Neural cell (in vitro differentiated cells): ENCODE results near the gene ITGB3. TPM values are rescaled to one million over a fixed set of nuclear protein-coding genes. Genes with fewer than 3 reads are reported as not detected.

Source experiments
- H2AFZ ChIP-seq: fragments of 200-600, 300-800 bp; sonication (generic), shearing (Covaris generic); 2 replicates; pipeline ENCODE4 v1.6.0; 2014; ENCODE audit warnings: low read depth, mild to moderate bottlenecking, antibody characterized with exemption, low read length, moderate library complexity
- H3F3A ChIP-seq: fragments of 200-600 bp; shearing (Covaris generic); 2 replicates; pipeline ENCODE4 v1.6.1; 2016; ENCODE audit warnings: mild to moderate bottlenecking, moderate library complexity, mixed read lengths, antibody characterized with exemption, low read length; ENCODE audit not compliant: insufficient read depth, poor library complexity, severe bottlenecking
- H3K27ac ChIP-seq: fragments of 200-600, 300-800 bp; sonication (generic), shearing (Covaris generic); 2 replicates; pipeline ENCODE4 v1.5.1; 2014; ENCODE audit warnings: mild to moderate bottlenecking, low read length, moderate library complexity
- H3K27me3 ChIP-seq: fragments of 300-800, 200-600 bp; sonication (generic), shearing (Covaris generic); 2 replicates; pipeline ENCODE4 v1.6.0; 2014; ENCODE audit warnings: mild to moderate bottlenecking, low read depth, low read length, moderate library complexity; ENCODE audit not compliant: insufficient read depth
- H3K36me3 ChIP-seq: fragments of 300-800, 200-600 bp; sonication (generic), shearing (Covaris generic); 2 replicates; pipeline ENCODE4 v1.5.1; 2014; ENCODE audit warnings: mild to moderate bottlenecking, antibody characterized with exemption, low read length, moderate library complexity; ENCODE audit not compliant: insufficient read depth
- H3K4me2 ChIP-seq: fragments of 300-800, 200-600 bp; sonication (generic), shearing (Covaris generic); 2 replicates; pipeline ENCODE4 v1.6.0; 2014; ENCODE audit warnings: mild to moderate bottlenecking, low read length
- H3K4me3 ChIP-seq: fragments of 300-800, 200-600 bp; sonication (generic), shearing (Covaris generic); 2 replicates; pipeline ENCODE4 v1.5.1; 2014; ENCODE audit warnings: mild to moderate bottlenecking, low read length, moderate library complexity
- H3K79me2 ChIP-seq: fragments of 200-600 bp; shearing (Covaris generic); replicated peaks from 2 replicates; pipeline ENCODE4 v1.6.0; 2014; ENCODE audit warnings: mild to moderate bottlenecking, low read length, moderate library complexity; ENCODE audit not compliant: insufficient read depth
- H3K9ac ChIP-seq: fragments of 300-800, 200-600 bp; sonication (generic), shearing (Covaris generic); 2 replicates; pipeline ENCODE4 v1.6.1; 2016; ENCODE audit warnings: mild to moderate bottlenecking, low read length, mixed read lengths
- H3K9me2 ChIP-seq: fragments of 200-600 bp; shearing (Covaris generic); 2 replicates; pipeline ENCODE4 v1.6.1; 2016; ENCODE audit warnings: mild to moderate bottlenecking, low read length, mixed read lengths; ENCODE audit not compliant: insufficient read depth
- H3K9me3 ChIP-seq: fragments of 200-600, 300-800 bp; sonication (generic), shearing (Covaris generic); 2 replicates; pipeline ENCODE4 v1.6.1; 2016; ENCODE audit warnings: mild to moderate bottlenecking, mixed run types, low read length, moderate library complexity, mixed read lengths
- H4K20me1 ChIP-seq: fragments of 200-600 bp; shearing (Covaris generic); 2 replicates; pipeline ENCODE4 v1.6.1; 2016; ENCODE audit warnings: mild to moderate bottlenecking, mixed run types; ENCODE audit not compliant: insufficient read depth
- EP300 ChIP-seq: fragments of 450-650 bp; conservative IDR thresholded peaks from 2 replicates; pipeline ENCODE4 v1.6.1; 2014; ENCODE audit warnings: antibody characterized with exemption, mild to moderate bottlenecking, moderate library complexity; ENCODE audit not compliant: poor library complexity, severe bottlenecking
- EZH2 ChIP-seq: fragments of 200-600, 300-800 bp; shearing (Covaris generic), sonication (generic); IDR thresholded peaks from 2 replicates; pipeline ENCODE4 v1.6.1; 2014; ENCODE audit warnings: antibody characterized with exemption, low read length, borderline replicate concordance, mild to moderate bottlenecking; ENCODE audit not compliant: insufficient read depth, poor library complexity, severe bottlenecking
- MXI1 ChIP-seq: fragments of 450-650 bp; conservative IDR thresholded peaks from 2 replicates; pipeline ENCODE4 v1.6.1; 2014; ENCODE audit warnings: antibody characterized with exemption, mild to moderate bottlenecking; ENCODE audit not compliant: poor library complexity, severe bottlenecking
- POLR2AphosphoS5 ChIP-seq: IDR thresholded peaks from 2 replicates; pipeline ENCODE4 v1.6.1; 2012
- RAD21 ChIP-seq: fragments of 450-650 bp; conservative IDR thresholded peaks from 2 replicates; pipeline ENCODE4 v1.6.1; 2014; ENCODE audit warnings: antibody characterized with exemption, mild to moderate bottlenecking, moderate library complexity
- SMC3 ChIP-seq: fragments of 450-650 bp; conservative IDR thresholded peaks from 2 replicates; pipeline ENCODE4 v1.6.1; 2014; ENCODE audit warnings: antibody characterized with exemption, mild to moderate bottlenecking, moderate library complexity; ENCODE audit not compliant: poor library complexity
- TAF1 ChIP-seq: IDR thresholded peaks from 2 replicates; pipeline ENCODE4 v1.6.1; 2012; ENCODE audit warnings: low read depth
- polyA plus RNA-seq: library from polyadenylated mRNA; depleted of rRNA; stranded (reverse); fragments of >200 nt; gene quantifications from 2 replicates; pipeline ENCODE4 v1.2.3, GENCODE V29; 2014
- TF ChIP-seq, protein P1 (sequence below): fragments of 450-650 bp; IDR thresholded peaks from 2 replicates; pipeline ENCODE4 v1.5.1; 2014; ENCODE audit warnings: antibody characterized with exemption, mild to moderate bottlenecking, moderate library complexity; ENCODE audit not compliant: poor library complexity, severe bottlenecking
- TF ChIP-seq, protein P2 (sequence below): IDR thresholded peaks from 2 replicates; pipeline ENCODE4 v1.6.1; 2012; ENCODE audit warnings: borderline replicate concordance

Gene ITGB3
- polyA plus RNA-seq, 1 donor from 2014 or later = not detected

DNA sequence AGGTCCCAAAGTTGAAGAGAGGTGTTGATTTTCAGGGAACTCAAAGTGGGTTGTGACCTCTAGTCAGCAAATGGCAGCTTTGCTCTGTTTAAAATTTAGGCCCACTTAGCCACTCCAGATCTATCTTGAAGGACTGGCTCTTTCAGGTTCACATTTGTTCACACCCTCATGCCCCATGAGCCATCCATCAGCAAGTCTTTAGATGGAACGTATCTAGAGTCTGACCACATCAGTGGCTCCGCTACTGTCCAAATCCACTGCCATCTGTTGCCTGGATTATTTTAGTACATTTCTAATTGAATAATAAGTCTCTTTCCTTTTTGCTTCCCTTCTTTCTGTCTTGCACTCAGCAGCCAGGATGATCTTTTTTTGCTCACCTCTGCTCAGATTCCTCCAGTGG lies 10.5 kb downstream of the ITGB3 start:
- H3K9me3 ChIP-seq = no peaks in the 10 kb centered on the region
- H3F3A ChIP-seq = no peaks in the 10 kb centered on the region
- H3K4me2 ChIP-seq = no peak overlapping the region
- H3K9me2 ChIP-seq = no peaks in the 10 kb centered on the region
- no peak overlapping the region for H3K9ac ChIP-seq
- H4K20me1 ChIP-seq = no peaks in the 10 kb centered on the region
- H2AFZ ChIP-seq = no peak overlapping the region
- no peaks in the 10 kb centered on the region for H3K36me3 ChIP-seq
- TF ChIP-seq TAF1 = no peak
- TF ChIP-seq, protein P1, sequence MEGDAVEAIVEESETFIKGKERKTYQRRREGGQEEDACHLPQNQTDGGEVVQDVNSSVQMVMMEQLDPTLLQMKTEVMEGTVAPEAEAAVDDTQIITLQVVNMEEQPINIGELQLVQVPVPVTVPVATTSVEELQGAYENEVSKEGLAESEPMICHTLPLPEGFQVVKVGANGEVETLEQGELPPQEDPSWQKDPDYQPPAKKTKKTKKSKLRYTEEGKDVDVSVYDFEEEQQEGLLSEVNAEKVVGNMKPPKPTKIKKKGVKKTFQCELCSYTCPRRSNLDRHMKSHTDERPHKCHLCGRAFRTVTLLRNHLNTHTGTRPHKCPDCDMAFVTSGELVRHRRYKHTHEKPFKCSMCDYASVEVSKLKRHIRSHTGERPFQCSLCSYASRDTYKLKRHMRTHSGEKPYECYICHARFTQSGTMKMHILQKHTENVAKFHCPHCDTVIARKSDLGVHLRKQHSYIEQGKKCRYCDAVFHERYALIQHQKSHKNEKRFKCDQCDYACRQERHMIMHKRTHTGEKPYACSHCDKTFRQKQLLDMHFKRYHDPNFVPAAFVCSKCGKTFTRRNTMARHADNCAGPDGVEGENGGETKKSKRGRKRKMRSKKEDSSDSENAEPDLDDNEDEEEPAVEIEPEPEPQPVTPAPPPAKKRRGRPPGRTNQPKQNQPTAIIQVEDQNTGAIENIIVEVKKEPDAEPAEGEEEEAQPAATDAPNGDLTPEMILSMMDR = no peak
- no peak for TF ChIP-seq EZH2
- H3K79me2 ChIP-seq = no peaks in the 10 kb centered on the region
- no peak overlapping the region for H3K4me3 ChIP-seq
- H3K27me3 ChIP-seq = no peaks in the 10 kb centered on the region
- H3K27ac ChIP-seq = no peak overlapping the region

DNA sequence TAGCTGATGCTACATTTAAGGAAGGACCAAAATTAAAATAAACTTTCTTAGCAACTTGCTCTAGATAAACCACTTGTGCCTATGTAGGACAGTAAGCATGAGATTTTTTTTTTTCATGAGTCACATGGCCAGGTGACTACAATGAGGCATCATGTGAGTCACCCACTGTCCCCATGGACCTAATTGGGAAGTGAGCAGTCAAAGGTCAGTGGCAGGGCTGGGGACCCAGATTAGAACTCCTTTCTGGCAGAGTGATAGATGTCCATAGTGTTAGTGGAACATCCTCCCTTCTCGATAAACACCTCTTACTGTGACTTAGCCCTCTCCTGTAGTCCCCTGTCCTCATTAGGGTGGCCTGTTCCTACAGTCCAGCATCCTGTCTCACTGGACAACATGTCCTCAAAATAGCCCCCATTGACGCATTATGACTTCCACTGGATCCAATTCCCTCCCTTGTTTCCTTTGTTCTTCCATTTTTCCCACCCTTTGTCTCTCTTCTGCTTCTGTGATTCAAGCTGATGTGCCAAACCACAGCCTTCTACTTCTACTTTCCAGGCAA lies 12.4 kb downstream of the ITGB3 start:
- Histone ChIP-seq H3F3A (no peaks in the 10 kb centered on the region), H4K20me1 (no peaks in the 10 kb centered on the region), H3K27ac (no peak overlapping the region), H3K79me2 (no peaks in the 10 kb centered on the region), H3K4me2 (no peak overlapping the region), H3K9me2 (no peaks in the 10 kb centered on the region), H3K9ac (no peak overlapping the region), H3K9me3 (no peaks in the 10 kb centered on the region), H3K36me3 (no peaks in the 10 kb centered on the region), H3K27me3 (no peaks in the 10 kb centered on the region), H2AFZ (no peak overlapping the region), H3K4me3 (no peak overlapping the region)
- TF ChIP-seq, protein P2, sequence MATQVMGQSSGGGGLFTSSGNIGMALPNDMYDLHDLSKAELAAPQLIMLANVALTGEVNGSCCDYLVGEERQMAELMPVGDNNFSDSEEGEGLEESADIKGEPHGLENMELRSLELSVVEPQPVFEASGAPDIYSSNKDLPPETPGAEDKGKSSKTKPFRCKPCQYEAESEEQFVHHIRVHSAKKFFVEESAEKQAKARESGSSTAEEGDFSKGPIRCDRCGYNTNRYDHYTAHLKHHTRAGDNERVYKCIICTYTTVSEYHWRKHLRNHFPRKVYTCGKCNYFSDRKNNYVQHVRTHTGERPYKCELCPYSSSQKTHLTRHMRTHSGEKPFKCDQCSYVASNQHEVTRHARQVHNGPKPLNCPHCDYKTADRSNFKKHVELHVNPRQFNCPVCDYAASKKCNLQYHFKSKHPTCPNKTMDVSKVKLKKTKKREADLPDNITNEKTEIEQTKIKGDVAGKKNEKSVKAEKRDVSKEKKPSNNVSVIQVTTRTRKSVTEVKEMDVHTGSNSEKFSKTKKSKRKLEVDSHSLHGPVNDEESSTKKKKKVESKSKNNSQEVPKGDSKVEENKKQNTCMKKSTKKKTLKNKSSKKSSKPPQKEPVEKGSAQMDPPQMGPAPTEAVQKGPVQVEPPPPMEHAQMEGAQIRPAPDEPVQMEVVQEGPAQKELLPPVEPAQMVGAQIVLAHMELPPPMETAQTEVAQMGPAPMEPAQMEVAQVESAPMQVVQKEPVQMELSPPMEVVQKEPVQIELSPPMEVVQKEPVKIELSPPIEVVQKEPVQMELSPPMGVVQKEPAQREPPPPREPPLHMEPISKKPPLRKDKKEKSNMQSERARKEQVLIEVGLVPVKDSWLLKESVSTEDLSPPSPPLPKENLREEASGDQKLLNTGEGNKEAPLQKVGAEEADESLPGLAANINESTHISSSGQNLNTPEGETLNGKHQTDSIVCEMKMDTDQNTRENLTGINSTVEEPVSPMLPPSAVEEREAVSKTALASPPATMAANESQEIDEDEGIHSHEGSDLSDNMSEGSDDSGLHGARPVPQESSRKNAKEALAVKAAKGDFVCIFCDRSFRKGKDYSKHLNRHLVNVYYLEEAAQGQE = no peak
- TF ChIP-seq POLR2AphosphoS5 (no peak), SMC3 (no peak), TAF1 (no peak), RAD21 (no peak), MXI1 (no peak), EZH2 (no peak), EP300 (no peak)
- TF ChIP-seq, protein P1 = no peak
